Heart left ventricle (tissue), 16 donors: ENCODE data around the gene ARL15. TPM values are rescaled to one million over a fixed set of nuclear protein-coding genes. Genes with fewer than 3 reads are reported as not detected.

Experiments used
- ATAC-seq, 4 donors: fragments of 200-7000 bp; cut with Tn5 transposase; one replicate each; pipeline ENCODE4 v1.9.1; 2020 to 2022; ENCODE audit warnings: moderate library complexity in 4 of 4, mild to moderate bottlenecking in 3 of 4, moderate number of reproducible peaks in 1 of 4
- DNase-seq, 5 donors: peaks; one replicate each; pipeline ENCODE4 v3.0.0-alpha.2; 2020
- H3K27ac ChIP-seq, 12 donors: fragments of 200-600 bp; sonication (generic) in 4 of 12; one replicate each; pipeline versions ENCODE4 v1.5.0 to v1.8.0; 2016 to 2022; ENCODE audit warnings: mild to moderate bottlenecking in 2 of 12
- H3K27me3 ChIP-seq, 9 donors: fragments of 200-600 bp; sonication (generic) in 2 of 9; one replicate each; pipeline versions ENCODE4 v1.5.1 to v1.8.0; 2016 to 2022; ENCODE audit warnings: mild to moderate bottlenecking in 3 of 9
- H3K36me3 ChIP-seq, 9 donors: fragments of 200-600 bp; sonication (generic) in 2 of 9; one replicate each; pipeline versions ENCODE4 v1.5.0 to v1.8.0; 2018 to 2022; ENCODE audit warnings: mild to moderate bottlenecking in 2 of 9
- H3K4me1 ChIP-seq, 12 donors: fragments of 200-600 bp; sonication (generic) in 4 of 12; one replicate each; pipeline versions ENCODE4 v1.5.0 to v1.8.0; 2016 to 2022; ENCODE audit warnings: mild to moderate bottlenecking in 3 of 12
- H3K4me3 ChIP-seq, 12 donors: fragments of 200-600 bp; sonication (generic) in 4 of 12; one replicate each; pipeline versions ENCODE4 v1.5.0 to v1.8.0; 2017 to 2022; ENCODE audit warnings: mild to moderate bottlenecking in 9 of 12, moderate library complexity in 4 of 12
- H3K9me3 ChIP-seq, 12 donors: fragments of 200-600 bp; sonication (generic) in 4 of 12; one replicate each; pipeline versions ENCODE4 v1.5.0 to v1.8.0; 2016 to 2022; ENCODE audit warnings: mild to moderate bottlenecking in 1 of 12
- CTCF ChIP-seq, 12 donors: fragments of 200-600 bp; sonication (generic) in 4 of 12; IDR thresholded peaks; one replicate each; pipeline versions ENCODE4 v1.5.0 to v1.8.0; 2018 to 2022; ENCODE audit warnings: antibody characterized with exemption in 12 of 12, mild to moderate bottlenecking in 5 of 12
- POLR2A ChIP-seq, 2 donors: fragments of 450-650 bp; IDR thresholded peaks; one replicate each; pipeline ENCODE4 v1.6.1; 2017; ENCODE audit warnings: antibody characterized with exemption in 2 of 2, mild to moderate bottlenecking in 2 of 2, moderate library complexity in 2 of 2
- WGBS, 4 donors: extraction: QIAGEN DNeasy Blood & Tissue Kit in 2 of 4; methylation state at CpG; one replicate each; pipeline versions ENCODE4 v1.1.5 to v1.1.7; 2013 to 2018; 5-methylcytosine and 5-hydroxymethylcytosine counted together
- intact Hi-C, 10 donors: fragments of 100-400 bp; cut with DNase I; formaldehyde crosslinking; loops; one replicate each; pipeline versions ENCODE4 v1.11.1 to v1.14.2; 2022
- polyA plus RNA-seq, 2 donors: library from polyadenylated mRNA; stranded (reverse); fragments of 200-250 nt; gene quantifications; one replicate each; pipeline ENCODE4 v1.2.3, GENCODE V29; 2013
- total RNA-seq, 9 donors: library from RNA; depleted of rRNA in 2 of 9; stranded (reverse); fragments of >200 nt in 2 of 9; fragmentation: NEBNext Ultra II Directional in 3 of 9; extraction: Animal tissue kit (Norgen Biotek cat#: 25700) in 3 of 9; gene quantifications; one replicate each; pipeline versions ENCODE4 v1.1.0 to v1.2.4, GENCODE V29; 2016 to 2023
- donor health status: ischemic (EF 13 %, LVEDD 7.1; RV severe dilation, severe dysfunction).
- donor health status: healthy with polysubstance abuse.
- donor health status: DM: no; HTN: yes; CAD: no.
- donor health status: DM: no; HTN: no; CAD: no.
- donor health status: ischemic (EF 25% LVEDD 6.9; RV normal size, moderate dysfunction).
- donor health status: ischemic (EF 25% LVEDD 5.7; RV mildly dilated, moderate dysfunction).
- donor health status: healthy.
- donor health status: DM: yes; HTN: yes; CAD: no.
- donor health status: ischemic (EF 35%, LVEDD 5.7; RV mildly dilated, moderate dysfunction).
- donor health status: nonischemic (EF 11% LVEDD 7.7; RV severe dilation, severe dysfunction).
- donor health status: DM: yes; HTN: yes; CAD: no.
- donor health status: PGD.
- donor health status: ischemic (EF 29% LVEDD 5.4; RV normal size, mild dysfunction).
- donor health status: nonischemic (EF 23%, LVEDD 6.1; RV moderate dilation, normal function).

Gene ARL15
- total and polyA plus RNA-seq, 11 donors = 7.1 to 35.0 (median 23.2) TPM

DNA sequence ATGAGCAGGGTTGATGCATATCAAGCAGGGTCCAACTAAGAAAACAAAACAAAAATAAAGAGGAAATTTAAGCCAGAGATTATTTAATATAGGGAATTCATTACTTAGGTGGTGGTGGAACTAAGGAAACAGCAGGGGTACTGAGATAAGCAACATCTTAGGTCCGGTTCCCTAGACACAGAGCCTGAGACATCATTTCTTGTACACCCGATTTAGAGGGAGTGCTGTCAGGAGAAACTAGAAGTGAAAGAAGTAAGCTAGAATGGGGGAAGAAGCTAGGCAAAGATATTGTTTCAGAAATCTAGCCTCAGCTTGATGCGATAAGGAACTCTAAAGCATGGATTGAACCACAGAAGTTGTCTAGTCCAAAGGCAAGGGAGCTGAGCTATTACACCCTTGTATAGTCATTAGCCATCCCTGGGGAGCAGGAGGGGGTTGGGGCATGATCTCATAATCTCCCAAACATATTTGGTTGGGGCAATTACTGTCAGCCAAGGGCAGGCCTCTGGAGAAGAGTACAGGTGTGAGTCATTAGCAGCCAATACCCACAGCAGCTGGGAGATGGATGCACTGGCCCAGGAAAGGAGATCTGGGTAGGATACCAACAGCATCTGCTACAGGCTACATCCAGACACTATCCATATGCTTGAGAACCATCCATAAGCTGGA, 194.5 kb downstream of the ARL15 start:
- H3K9me3 ChIP-seq = no peaks in the 10 kb centered on the region
- no peak overlapping the region for H3K4me3 ChIP-seq
- no peaks in the 10 kb centered on the region for H3K27me3 ChIP-seq
- peaks cover 0 to 10% (median 0%) of the 10 kb centered on the region in 12 donors for H3K4me1 ChIP-seq
- ATAC-seq (peak in 1 of 4 donors; percentile 10), DNase-seq (peak in 1 of 5 donors; percentile 22)
- TF ChIP-seq CTCF (IDR thresholded peaks at IDR 0.05) (no peak), POLR2A (IDR thresholded peaks at IDR 0.05) (no peak)
- 73 to 89% (median 84%) methylated on average over 3 of the region's 3 CpGs for WGBS, 4 donors
- peaks cover 0 to 6% (median 0%) of the 10 kb centered on the region in 9 donors for H3K36me3 ChIP-seq
- no peak overlapping the region for H3K27ac ChIP-seq
- intact Hi-C loops = no loop called here

- H3K36me3 ChIP-seq = peaks cover 0 to 6% (median 0%) of the 10 kb centered on the region in 9 donors
- no peak overlapping the region for H3K27ac ChIP-seq
- no peaks in the 10 kb centered on the region for H3K27me3 ChIP-seq
- intact Hi-C loops = no loop called here
- DNase-seq (no peak), ATAC-seq (no peak)
- TF ChIP-seq POLR2A (IDR thresholded peaks at IDR 0.05) (no peak), CTCF (IDR thresholded peaks at IDR 0.05) (no peak)
- WGBS, 4 donors = 68 to 72% (median 70%) methylated on average over 5 of the region's 5 CpGs
- H3K4me1 ChIP-seq = peaks cover 0 to 10% (median 0%) of the 10 kb centered on the region in 12 donors
- no peaks in the 10 kb centered on the region for H3K9me3 ChIP-seq
- no peak overlapping the region for H3K4me3 ChIP-seq
Measured at GRCh38 chr5:54113060-54113459, 197.3 kb downstream of the ARL15 start.

DNA sequence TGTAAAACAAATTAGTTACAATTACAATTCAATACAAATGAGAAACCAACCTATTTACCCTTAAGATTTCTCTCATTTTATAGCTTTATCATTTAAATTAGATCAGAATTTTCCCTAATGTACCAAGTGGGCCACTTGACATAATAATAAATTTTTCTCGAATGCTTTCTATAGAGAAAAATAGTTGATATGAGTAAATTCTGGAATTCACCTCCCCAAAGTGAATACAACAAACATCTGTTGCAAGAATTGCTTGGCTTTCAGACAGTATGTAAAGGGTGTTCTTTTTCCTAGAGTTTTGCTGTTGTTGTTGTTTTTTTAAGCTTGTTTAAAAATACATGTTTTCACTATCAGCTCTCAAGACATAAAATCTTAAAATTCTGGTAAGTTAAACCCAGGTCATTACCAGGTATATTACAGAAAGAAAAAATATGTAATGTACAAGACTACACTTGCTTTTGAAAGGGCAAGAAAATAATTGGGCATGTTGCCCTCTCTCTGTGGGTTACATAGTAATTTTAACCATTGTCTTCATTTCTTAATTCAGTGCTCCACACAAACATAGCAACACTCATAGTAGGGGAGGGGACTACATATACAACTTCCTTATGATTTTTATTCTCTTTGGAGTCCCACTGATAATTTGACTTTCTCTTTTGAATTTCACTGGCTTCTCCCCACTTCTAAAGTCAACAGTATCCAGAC, 200.6 kb downstream of the ARL15 start:
- TF ChIP-seq POLR2A (IDR thresholded peaks at IDR 0.05) (no peak), CTCF (IDR thresholded peaks at IDR 0.05) (no peak)
- intact Hi-C loops = no loop called here
- 78 to 87% (median 81%) methylated on average over 1 of the region's 1 CpG for WGBS, 4 donors

GRCh38 chr5:54108136-54108535, 202.2 kb downstream of the ARL15 start:
- H3K4me3 ChIP-seq = no peak overlapping the region
- peaks cover 0 to 6% (median 0%) of the 10 kb centered on the region in 12 donors for H3K4me1 ChIP-seq
- H3K27me3 ChIP-seq = no peaks in the 10 kb centered on the region
- ATAC-seq (no peak), DNase-seq (no peak)
- no peaks in the 10 kb centered on the region for H3K9me3 ChIP-seq
- TF ChIP-seq CTCF (IDR thresholded peaks at IDR 0.05) (no peak), POLR2A (IDR thresholded peaks at IDR 0.05) (no peak)
- WGBS, 4 donors = 78 to 96% (median 90%) methylated on average over 3 of the region's 3 CpGs
- peaks cover 0 to 6% (median 0%) of the 10 kb centered on the region in 9 donors for H3K36me3 ChIP-seq
- H3K27ac ChIP-seq = no peak overlapping the region
- intact Hi-C loops = no loop called here

More for the DNA sequence above, 200.6 kb downstream of the ARL15 start:
- H3K27me3 ChIP-seq = no peaks in the 10 kb centered on the region
- no peak for ATAC-seq
- H3K4me1 ChIP-seq = peaks cover 0 to 6% (median 0%) of the 10 kb centered on the region in 12 donors
- H3K9me3 ChIP-seq = no peaks in the 10 kb centered on the region
- H3K36me3 ChIP-seq = peaks cover 0 to 6% (median 0%) of the 10 kb centered on the region in 9 donors
- no peak overlapping the region for H3K4me3 ChIP-seq
- H3K27ac ChIP-seq = no peak overlapping the region
- DNase-seq = no peak
